Stimulated activated CD8-positive, alpha-beta memory T cell treated with anti-CD3 and anti-CD28 coated beads, Interleukin-7, amount 100 ng/mL, for 1 hour (primary cell): Measurements from ENCODE around the gene AOPEP.
"Not testable (repeated sequence)": the region's sequence is repeated elsewhere in the genome, so short reads cannot be mapped to it uniquely, and the experiment has no call there.

Source experiments
- DNase-seq, 2 donors: peaks; one replicate each; pipeline ENCODE4 v3.0.0-alpha.2; 2020; ENCODE audit warnings: low read depth in 2 of 2

Gene AOPEP

DNA sequence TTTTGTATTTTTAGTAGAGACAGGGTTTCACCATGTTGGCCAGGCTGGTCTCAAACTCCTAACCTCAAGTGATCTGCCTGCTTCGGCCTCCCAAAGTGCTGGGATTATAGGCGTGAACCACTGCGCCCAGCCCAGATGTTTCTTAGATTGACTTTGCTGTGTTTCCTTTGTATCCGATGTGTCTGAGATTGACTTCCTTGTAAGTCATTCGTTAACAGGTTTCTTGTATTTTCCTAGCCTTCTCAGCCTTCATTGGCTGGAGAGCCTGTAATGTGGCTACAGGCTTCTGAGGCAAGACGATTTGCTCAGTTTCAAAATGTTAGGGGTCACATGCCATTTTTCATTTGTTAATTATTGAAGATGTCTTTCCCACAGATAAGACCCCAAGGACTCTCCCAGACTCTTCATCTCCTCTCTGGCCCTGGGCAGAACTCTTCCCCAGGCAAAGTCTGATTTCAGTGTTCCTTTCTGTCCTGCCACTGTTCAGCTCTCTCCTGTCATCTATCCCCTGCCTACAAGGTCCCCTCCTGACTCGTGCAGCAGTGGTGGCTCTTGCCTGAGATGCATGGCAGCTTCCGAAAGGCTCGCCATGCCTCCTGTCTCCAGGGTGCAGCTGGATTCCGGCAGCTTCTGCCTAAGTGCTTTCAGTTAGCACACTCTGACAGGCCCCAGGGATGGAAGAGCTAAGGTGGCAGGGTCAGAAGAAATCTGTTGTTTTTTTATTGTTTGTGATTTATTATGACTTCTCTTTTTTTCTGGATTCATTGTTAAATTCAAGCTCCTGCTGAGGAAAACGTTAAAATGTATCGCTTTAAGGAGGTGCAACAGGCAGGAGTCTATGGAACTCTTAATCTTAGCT, 206.4 kb downstream of the AOPEP start:
- no peak for DNase-seq

DNA sequence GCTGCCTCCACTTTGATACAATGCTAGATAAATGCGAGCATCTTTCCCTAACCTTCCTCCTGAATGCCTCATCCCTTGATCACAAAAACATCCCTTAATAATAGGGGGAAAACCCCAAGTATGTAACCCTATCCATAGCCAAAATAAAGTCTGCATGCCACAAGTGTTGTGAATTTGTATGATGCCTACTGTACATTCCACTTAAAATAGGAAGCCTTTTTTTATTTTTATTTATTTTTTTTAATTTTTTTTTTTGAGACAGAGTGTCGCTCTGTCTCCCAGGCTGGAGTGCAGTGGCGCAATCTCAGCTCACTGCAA, 207.0 kb downstream of the AOPEP start:
- no peak for DNase-seq

DNA sequence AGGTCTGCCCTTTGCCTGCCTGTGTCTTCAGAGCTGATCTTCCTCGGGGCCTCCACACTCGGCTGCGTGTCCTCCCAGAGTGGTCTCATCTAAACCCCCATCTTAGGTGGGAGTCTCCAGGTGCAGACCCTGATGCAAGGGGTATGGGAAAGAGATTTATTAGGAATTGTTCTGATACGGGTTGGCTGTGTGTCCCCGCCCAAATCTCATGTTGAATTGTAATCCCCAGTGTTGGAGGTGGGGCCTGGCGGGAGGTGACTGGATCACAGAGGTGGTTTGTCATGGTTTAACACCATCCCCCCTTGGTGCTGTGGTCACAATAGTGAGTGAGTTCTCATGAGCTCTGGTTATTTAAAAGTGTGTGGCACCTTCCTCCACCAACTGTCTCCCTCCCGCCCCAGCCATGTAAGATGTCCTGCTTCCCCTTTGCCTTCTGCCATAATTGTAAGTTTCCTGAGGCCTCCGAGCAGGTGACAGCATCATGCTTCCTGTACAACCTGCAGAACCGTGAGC, 208.4 kb downstream of the AOPEP start:
- no peak for DNase-seq

DNA sequence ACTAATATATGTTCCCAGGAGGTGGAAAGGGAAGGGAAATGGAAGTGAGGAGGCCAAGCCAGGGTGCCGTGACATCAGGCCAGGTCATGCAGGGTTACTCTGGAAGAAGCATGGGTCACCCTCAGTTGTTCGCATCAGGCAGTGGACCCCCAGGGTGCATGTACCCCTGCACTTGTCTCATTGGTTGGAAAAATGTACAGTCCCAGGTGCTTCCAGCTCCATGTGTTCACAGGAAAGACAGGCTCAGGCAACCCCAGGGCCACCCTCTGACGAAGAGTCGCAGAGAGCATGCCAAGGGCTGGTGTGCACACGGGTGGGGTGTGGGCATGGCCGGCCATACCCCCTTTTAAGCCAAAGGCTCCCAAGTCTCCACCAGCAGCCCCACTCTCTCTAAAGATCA, 208.9 kb downstream of the AOPEP start:
- no peak for DNase-seq

GRCh38 chr9:94936419-94936818, 209.9 kb downstream of the AOPEP start:
- no peak for DNase-seq

DNA sequence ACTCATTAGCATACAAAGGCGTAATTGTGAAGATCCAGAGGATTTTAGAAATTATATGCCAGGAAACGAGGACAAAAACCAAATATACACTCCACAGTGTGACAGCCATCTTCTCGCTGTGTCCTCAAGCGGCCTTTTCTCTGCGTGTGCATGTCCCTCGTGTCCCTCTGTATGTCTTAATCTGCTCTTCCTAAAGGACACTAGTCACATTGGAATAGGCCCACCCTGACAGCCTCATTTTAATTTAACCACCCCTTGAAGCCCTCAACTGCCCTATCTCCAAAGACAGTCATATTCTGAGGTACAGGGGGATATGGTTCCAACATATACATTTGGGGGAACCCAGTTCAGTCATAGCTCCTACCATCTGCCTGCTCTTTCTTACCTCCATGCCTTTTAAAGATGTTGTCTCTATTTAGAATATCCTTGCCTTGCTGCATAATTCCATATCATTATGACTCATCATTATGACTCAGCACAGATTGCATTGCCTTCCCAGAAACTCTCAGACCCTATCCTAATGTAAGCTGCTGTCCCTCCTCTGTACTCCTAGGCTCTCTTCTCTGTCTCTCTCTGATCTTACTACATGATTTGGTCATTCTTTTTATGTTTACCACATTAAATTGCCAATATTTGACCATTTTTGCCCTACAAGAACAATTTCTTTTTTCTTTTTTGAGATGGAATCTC, 210.9 kb downstream of the AOPEP start:
- DNase-seq = no peak

- DNase-seq = no peak
These were observed 211.9 kb downstream of the AOPEP start for GRCh38 chr9:94938384-94938783.

DNA sequence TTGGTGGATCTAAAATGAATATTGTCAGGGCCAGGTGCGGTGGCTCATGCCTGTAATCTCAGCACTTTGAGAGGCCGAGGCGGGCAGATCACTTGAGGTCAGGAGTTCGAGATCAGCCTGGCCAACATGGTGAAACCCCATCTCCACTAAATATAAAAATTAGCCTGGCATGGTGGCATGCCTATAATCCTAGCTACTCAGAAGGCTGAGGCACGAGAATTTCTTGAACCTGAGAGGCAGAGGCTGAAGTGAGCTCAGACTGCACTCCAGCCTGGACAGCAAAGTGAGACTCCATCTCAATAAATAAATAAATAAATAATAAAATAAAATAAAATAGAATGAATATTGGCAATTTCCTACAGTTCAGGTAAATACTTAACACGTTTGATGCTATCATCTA, 213.8 kb downstream of the AOPEP start:
- not testable (repeated sequence) for DNase-seq

GRCh38 chr9:94941211-94941875, 214.8 kb downstream of the AOPEP start:
- DNase-seq = no peak

- no peak for DNase-seq
These were observed 218.1 kb downstream of the AOPEP start for GRCh38 chr9:94944626-94945025.

DNA sequence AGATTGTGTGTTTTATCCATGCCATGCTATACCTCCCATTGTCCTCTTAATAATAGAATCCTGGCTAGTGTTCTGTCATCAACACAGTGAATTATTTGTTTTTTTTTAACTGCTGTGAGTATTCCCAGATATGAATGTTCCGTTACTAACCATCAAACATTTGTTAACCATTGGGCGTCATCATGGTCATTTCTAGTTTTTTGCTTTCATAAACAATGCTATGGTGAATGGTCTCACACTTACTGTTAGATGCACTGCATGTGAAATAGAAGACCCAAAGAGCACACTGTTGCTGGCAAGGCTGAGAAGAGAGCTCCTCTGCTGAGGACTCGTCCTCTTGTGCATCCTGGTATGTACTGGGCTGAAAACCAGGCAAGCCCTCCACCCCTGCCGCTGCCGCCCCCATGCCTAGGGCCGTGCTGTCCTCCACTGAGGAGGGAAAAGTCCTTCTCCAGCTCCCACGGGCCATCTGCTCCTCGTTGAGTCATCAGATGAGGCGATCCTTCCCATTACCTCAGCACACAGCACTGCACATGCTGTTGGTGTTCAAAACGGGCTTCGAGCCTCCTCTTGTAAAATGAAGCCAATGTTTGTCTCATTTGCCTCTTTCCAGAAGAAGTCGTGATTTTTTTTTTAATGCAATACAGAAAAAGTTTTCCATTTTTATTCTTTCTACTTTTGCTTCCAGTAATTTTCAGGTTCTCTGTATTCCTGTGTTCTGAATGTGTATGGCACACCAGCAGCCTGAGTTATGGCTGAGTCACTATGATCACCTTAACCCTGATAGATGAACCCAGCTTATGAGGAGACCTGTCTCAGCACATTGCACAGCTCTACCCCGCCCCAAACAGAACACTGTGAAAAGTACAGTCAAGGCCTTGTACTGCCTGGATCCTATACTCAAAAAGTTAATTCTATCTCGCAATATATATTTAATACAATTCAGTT, 219.0 kb downstream of the AOPEP start:
- no peak for DNase-seq

DNA sequence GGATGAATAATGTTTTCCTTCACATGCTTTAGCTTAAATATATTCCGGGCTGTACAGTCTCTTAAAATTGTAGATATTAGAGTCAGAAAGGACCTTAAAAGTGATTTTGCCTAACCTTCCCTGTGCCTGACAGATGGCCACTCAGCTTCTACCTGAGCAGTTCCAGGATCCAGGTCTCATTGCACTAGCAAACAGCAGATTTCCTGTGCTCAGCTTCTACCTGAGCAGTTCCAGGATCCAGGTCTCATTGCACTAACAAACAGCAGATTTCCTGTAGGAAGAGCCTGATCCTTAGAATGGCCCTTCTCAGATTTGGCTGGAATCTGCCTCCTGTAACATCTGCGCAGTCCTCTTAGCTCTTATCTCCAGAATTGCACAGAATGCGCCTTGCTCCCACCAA, 219.8 kb downstream of the AOPEP start:
- no peak for DNase-seq

DNA sequence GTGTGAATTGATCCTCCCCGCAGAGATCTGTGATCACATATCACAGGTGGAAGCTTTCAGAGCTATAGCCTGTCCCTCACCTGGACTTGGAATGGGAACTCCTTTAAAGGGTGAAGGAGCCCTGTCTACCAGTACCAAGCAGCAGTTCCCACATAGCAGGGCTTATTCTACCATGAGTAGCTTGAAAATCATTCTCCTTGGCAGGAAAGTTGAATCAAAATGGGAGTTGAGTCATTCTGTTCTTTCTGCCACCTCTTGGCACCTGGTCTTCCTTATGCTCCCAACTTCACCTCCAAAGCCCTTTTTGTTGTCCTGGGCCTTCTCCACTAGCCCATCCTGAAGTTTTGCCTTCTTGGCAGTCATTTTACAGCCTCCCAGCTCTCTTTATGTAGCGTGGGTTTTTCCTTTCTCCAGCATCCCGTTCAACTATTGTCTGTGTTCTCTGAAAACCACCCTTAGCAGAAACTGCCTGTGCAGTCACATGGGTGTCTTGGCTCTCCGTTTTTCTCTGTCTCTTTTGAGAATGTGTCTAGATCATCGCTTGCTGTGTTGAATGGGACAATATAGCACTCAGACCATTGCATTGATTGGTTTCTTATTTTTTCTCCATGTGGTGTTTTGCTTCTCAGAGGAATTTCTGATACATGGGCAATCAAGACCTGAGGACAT, 222.2 kb downstream of the AOPEP start:
- DNase-seq = no peak

DNA sequence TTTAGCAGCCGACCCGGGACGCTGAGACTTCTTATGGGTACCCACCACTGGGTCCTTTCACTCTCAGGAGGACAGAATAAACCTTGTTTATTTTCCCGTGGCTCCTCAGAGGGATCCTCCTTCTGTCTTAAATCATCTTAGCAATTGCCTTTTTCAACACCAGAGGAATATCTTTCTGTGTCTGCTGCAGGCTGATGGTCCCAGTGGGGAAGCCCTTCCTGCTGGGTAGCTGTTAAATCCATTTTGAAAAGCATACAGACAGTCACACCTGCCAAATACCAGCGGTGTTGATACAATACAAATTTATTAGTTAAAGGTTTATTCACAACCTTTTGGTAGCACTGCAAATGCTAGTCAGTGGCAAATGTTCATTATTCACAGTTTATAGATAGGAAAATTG, 222.9 kb downstream of the AOPEP start:
- no peak for DNase-seq

GRCh38 chr9:94950040-94950578, 223.6 kb downstream of the AOPEP start:
- no peak for DNase-seq

- no peak for DNase-seq
These were observed 224.3 kb downstream of the AOPEP start for GRCh38 chr9:94950579-94951323.

GRCh38 chr9:94951324-94952135, 225.0 kb downstream of the AOPEP start:
- DNase-seq = no peak

- no peak for DNase-seq
These were observed 226.3 kb downstream of the AOPEP start for GRCh38 chr9:94952565-94953373.
